HG02571 (cell line): ENCODE data around the gene CR1L.
"Not testable (repeated sequence)": the region's sequence is repeated elsewhere in the genome, so short reads cannot be mapped to it uniquely, and the experiment has no call there.

Source experiments
- ATAC-seq: cut with Tn5 transposase; IDR thresholded peaks from one replicate; pipeline ENCODE4 v1.9.1; 2021; ENCODE audit warnings: mild to moderate bottlenecking, moderate library complexity; ENCODE audit not compliant: unreplicated experiment

Gene CR1L

GRCh38 chr1:207766569-207766968, 121.6 kb downstream of the CR1L start:
- ATAC-seq = no peak

GRCh38 chr1:207770514-207770913, 125.6 kb downstream of the CR1L start:
- not testable (repeated sequence) for ATAC-seq
